SKM-1 (cell line): Measurements from ENCODE around the gene SLC30A7.

ENCODE experiments used
- DNase-seq: peaks from one replicate; lab custom pipeline; 2025; ENCODE audit not compliant: unreplicated experiment; lab: John Stamatoyannopoulos, UW

Gene SLC30A7

DNA sequence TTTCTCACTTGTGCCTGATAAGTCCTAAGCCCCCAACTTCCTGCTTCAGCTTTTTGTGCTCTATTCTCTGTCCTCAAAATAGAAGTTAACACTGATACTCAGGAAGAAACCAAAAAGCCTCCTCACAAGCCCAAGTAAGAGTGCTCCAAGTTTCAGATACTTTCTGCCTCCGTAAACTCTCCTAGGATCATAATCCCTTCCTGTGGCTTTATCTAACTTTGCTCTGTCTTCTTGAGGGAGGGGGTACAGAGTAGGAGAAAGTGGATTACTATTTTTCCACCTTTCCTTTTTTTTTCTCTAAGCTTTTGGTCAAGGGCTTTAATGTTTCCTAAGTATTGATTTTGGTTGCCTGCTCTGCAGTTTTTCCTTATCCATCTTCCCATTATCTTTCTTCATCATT is 75.1 kb downstream of the SLC30A7 start:
- no peak for DNase-seq

DNA sequence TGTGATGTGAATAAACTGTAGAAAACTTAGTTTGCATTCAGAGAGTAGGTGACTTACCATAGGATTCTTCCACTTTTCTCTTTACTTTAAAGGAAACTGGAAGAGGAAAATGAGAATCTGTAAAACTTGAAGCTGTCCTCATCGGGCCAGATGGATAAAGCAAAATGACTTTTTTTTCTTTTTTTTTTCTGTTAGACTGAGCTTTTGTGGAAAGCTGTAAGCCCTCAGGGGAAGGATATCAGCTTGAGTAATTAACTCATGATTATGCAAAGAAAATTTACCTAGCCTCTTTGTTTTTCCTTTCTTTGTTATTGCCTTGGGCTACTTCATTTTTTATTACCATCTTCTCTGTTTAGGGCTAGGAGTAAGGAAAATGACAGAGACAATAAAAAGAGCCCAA is 76.3 kb downstream of the SLC30A7 start:
- DNase-seq = no peak

DNA sequence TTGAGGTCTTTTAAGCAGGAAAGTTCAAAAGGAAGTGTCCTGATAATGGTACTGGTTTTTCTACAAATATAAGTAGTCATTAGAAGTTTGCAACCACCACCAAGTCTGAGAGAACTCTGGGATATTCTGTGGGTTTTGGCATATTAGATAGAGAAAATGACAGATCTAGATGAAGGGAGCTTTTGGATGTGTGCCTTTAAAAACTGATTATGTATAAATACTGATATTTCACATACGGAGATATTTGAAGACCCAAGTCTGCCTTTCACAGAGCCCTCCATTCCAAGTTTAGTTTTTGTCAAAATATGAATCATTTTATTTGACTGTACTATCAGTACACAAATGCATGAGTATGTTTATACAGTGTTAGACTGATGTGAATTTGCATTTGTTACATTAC is 81.0 kb downstream of the SLC30A7 start:
- no peak for DNase-seq

DNA sequence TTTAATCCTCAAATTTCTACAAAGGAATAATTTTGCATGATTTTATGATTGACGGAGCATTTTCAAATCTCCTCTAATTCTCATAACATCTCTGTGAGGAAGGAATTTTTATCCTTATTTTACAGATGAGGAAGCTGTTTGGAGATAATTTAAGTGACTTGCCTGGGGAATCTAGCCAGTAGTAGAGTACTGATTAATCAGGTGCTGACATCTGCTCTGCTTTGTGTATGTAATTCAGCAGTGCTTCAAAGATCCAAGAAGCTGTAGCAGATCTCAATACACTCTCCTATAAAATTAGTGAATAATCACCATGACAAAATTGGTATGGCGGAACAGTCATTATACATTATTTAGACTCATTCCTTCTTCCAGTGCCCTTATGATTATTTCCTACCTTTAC is 83.7 kb downstream of the SLC30A7 start:
- no peak for DNase-seq

- DNase-seq = no peak
Measured at GRCh38 chr1:100982793-100983192, 86.9 kb downstream of the SLC30A7 start.

DNA sequence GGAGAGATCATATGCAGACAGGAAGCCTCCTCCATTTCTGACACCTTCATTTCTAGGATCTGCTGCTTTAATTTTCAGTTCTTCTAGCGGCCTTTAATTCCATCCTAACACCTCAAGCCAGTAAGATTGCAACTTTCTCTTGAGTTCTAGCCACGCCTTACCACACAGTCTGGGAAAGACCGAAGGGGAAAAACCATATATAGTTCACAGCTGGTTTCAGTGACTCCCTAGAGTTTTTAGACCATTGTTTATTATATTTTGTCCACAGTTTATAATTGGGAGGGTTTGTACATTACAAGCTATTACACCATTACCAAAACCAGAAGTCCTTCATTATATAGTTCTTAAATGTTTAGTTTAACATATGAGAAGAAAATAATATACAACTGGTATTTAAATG is 92.2 kb downstream of the SLC30A7 start:
- no peak for DNase-seq

- no peak for DNase-seq
Measured at GRCh38 chr1:100989306-100990077, 93.6 kb downstream of the SLC30A7 start.

DNA sequence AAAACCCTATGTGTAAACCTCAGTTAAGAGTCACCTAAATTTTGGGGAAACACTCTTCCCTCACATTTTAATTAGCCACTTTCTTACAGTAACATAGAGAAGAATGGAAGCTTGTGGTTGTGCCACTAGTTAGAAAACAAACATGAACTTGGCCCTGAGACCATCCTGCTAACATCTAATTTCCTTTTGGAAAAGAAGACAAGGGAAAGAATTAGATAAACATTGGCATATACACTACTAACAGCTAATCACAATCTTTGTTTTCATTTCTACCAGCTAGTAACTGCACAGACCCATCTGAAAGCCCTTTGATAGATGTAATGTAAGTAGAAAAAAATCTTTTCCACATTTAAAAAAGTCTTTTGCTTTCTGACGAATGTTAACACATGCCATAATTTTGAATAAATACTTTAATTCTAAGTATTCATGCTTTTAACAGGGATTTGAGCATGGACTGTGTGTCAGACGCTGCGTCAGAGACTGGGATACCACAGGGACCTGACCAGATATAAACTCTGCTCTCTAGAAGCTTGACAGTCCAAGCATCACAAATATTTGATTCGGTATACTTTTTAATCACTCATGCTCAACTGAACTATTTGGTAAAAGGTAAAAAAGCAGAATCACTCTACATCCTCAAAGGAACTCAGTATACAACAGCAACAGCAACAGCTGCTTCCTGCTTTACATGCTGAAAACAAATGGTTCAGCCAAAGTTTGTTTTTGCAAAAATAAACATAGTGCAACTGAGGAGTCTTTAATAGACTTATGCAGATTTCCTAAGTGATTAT is 99.5 kb downstream of the SLC30A7 start:
- DNase-seq = no peak

DNA sequence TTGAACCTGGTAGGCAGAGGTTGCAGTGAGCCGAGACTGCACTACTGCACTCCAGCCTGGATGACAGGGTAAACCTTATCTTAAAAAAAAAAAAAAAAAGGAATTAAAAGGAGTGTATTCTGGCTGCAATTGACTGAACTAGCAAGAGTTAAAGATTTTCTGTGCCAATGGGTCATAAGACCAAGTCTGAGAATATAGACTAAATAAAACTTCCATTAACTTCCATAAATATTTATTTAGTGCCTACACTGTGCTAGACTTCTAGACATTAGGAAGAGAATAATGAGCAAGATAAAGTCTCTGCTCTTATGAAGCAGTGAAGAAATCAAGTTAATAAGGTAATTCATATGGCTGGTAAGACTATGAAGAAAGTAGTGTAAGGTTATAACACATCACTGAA is 102.5 kb downstream of the SLC30A7 start:
- no peak for DNase-seq

DNA sequence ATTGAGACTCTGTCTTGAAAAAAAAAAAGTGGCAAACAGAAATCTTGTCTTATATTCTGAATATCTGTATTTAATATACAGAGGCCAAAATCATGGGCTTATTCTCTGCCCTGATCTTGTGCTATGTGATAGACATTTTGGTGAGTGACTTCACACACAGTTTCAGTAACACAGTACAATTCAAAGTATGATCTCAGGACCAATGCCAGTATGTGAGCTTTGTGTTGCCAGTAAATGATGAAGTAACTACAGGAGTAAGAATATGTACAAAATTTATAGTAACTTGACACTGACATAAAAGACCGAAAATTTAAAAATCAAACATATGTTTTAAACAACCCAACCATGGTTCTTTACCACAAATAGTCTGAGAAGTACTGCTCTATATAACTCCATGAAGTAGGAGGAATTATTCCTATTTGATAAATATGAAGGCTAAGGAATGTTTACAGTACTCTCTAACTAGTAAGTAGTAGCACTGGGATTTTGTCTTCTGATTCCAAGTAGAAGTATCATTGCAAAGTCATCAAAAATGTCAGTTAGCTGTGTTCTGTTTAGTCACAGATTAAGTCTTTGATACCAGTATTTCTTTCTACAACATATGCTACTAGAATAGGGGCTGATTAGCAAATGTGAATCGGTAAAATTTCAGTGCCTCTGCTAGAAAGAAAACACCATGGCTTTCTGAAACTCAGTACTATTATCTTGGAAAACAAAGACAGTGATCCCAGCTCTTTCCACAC is 104.4 kb downstream of the SLC30A7 start:
- no peak for DNase-seq

DNA sequence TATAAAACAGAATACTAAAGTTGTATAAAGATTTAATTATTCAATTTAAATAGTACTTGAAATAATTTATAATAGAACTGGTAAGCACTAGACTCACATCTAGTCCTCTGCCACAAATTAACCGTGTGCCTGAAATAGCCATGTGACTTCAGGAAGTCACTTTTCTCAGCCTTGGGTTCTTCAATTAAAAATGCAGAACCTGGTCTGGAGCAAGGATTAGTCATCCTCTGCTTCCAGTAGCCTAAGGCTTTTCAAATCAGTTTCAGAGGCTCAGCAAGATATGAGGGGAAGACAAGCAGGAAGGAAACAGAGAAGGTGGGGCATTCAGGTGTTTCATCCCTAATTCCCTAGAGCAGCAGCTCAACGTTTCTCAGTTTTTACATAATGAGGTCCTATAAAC is 106.7 kb downstream of the SLC30A7 start:
- peak; percentile 59 for DNase-seq

GRCh38 chr1:101003012-101003650 is 107.2 kb downstream of the SLC30A7 start:
- DNase-seq = no peak

GRCh38 chr1:101004061-101004460 is 108.2 kb downstream of the SLC30A7 start:
- no peak for DNase-seq

DNA sequence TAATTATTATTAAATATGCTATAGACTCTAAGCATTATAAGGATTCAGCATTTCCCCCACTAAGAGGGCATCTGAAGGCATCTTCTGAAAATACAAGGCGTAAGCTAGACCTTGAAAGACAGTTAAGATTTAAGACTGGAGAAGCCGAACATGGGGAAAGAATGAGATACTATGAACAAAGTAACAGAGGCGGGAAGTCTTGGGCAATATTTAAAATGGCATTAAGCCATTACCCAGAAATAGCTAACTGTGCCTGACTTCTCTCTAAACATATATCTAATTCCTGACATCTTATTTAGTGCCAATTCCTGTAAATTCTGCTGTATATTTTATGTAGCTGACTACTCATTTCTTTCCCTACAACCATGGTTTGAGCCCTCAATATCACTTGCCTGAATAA is 108.8 kb downstream of the SLC30A7 start:
- no peak for DNase-seq

DNA sequence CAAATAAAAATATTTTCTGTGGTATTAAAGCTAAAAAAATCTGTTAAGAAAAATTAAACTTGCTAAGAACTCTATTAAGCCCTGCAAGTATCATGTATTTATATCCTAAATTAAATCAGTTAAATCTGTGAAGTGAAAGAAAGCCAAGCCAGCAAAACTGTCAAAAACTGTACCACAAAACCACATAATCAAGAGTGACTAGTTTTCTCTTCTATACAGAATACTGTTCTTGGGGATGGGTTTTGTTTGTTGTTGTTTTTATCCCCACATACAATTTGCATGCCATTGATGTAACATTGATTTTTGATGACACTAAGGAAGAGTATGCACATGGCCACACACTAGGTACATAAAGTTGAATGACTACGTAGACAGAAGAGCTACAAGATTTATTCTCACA is 109.3 kb downstream of the SLC30A7 start:
- no peak for DNase-seq

GRCh38 chr1:101005871-101006270 is 110.0 kb downstream of the SLC30A7 start:
- no peak for DNase-seq

DNA sequence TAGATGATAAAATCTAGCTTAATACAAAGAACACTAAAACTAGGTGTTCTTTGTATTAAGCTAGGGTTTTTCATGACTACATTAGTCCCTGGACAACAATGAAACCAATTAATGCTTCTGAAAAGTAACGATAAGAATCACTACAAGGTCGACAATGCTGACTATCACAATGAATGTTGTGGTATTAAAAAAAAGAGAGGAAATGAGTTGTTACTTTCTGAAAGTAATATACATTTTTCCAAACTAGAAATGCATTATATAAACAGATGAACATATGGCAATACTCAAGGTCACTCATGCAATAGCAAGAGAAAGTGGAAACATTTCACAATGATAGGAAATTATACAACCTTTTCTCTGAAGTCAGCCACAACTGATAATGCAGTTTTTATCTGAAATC is 110.7 kb downstream of the SLC30A7 start:
- no peak for DNase-seq

DNA sequence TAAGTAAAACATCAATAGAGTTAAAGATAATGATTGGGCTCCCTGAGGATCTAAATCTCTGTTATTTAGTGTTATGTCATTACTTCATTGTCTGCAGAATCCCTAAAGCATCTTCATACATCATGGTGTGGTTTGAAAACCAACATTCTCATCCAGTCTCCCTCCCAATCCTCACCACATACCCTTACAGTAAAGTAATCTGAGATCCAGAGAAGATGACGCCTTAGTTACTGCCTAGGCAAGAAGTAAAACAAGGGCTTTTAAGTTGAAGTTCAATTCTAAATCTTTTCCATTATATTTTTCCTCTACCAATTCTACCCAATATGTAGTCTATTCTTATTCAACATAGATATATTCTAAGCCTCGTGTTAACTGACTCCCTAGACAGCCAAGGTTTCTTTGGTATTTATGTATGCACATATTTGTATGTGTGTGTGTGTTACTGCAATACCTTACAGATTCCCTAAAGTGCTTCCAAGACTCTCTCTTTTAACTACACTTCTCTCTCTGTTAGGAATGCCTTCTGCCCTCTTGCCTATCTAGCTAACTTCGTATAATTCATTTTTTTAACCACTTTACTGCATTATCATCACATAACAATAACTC is 112.4 kb downstream of the SLC30A7 start:
- DNase-seq = no peak

- no peak for DNase-seq
Measured at GRCh38 chr1:101013776-101014175, 117.9 kb downstream of the SLC30A7 start.

DNA sequence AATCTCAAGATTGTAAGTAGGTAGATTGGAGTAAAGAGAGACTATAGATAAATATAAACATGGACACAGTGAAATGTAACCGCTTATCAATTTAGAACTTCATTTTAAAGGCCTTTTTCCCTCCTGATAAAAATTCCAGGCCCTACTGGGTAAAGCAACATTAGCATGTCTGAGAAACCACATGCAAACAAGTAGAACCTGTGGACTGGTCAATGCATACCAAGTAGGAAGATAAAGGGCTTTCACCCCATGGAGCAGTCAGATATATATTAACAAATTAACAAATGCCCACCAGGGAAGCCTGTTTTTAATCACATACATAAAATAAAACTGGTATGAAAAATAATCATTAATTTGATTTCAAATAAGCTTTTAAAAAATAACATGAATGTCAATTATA is 121.6 kb downstream of the SLC30A7 start:
- DNase-seq = no peak

DNA sequence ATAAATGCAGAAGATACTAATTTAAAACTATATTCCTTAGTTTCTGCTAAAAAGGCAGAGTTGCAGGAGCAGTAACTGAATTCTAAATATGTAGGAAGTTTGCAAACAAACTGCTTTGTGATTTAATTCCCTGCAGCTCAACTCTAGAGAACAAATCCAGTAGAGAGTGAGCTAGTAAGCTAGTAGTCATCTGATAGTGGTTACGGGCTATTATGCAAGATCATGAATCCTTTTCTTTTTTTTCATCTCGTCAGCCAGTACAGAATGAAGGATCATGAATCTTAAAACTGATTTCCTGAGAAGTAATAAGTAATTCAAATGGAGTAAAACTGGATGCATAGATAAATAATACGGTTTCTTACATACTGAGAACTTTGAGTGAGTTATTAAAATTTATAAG is 126.4 kb downstream of the SLC30A7 start:
- DNase-seq = no peak
